ENCODE measurements around the gene RNF2. TPM values are rescaled to one million over a fixed set of nuclear protein-coding genes. Genes with fewer than 3 reads are reported as not detected.

RNF2 gene
- total and polyA plus RNA-seq, 2 of the 13 experiments (the other 11 are each of a cell fraction or from before 2014, with no cell fraction given), result 19.3 to 21.7 TPM

DNA sequence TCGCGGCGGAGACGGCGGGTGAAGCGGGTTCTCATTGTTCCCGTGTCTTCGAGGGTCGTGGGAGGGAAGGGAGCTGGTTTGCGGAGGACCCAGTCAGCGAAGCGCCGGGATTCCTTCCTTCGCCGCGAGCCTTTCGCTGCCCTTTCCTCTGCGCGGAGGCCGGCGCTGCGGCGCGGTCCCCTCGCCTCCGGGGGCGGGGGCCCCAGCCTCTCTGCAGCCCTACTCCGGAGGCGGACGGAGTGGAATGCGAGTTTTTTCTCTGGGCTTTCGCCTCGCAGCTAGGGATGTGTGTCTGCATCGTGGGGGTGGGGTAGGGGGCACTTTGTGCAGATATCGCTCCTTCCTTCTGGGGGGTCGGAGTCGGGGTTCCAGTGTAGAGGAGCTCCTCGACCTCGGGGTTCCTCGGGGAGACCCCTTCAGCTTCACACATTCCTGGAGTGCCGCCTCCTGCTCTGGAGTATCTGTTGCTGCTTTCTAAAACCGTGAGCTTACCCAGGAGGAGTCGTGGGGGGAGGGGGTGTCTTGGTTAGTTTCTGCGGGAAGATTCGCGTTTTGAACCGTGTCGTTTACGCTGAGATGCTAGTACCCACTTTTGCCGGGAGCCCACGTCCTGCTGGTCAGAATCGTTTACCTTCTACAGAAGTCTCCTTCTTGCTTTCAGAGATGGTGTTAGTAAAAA lies 595 bp downstream of the RNF2 start (continued):
- TF ChIP-seq PLSCR1 (CRISPR knock-in tag; IDR thresholded peaks at IDR 0.05; ENCODE audit: borderline replicate concordance) (no peak), PBX3 (CRISPR knock-in tag; IDR thresholded peaks at IDR 0.05; ENCODE audit: borderline replicate concordance) (no peak), NFAT5 (CRISPR knock-in tag; IDR thresholded peaks at IDR 0.05) (no peak), ZNF710 (CRISPR knock-in tag; IDR thresholded peaks at IDR 0.05; ENCODE audit: borderline replicate concordance) (no peak), MAZ (IDR thresholded peaks at IDR 0.05; ENCODE audit: borderline replicate concordance, low read depth, low read length) (0 out of 2 replicates have a peak, but pooled peaks have one; percentile 35), MAZ (CRISPR knock-in tag; IDR thresholded peaks at IDR 0.05; ENCODE audit: low read depth) (no peak), HMGXB3 (CRISPR knock-in tag; IDR thresholded peaks at IDR 0.05; ENCODE audit: borderline replicate concordance) (no peak), ZFAT (CRISPR knock-in tag; conservative IDR thresholded peaks at IDR 0.05) (no peak), NCOA1 (CRISPR knock-in tag; IDR thresholded peaks at IDR 0.05) (0 out of 2 replicates have a peak, but pooled peaks have one; percentile 19), ZSCAN29 (CRISPR knock-in tag; conservative IDR thresholded peaks at IDR 0.05) (peak; percentile 24; the same call in 1 of the 2 replicates), ETV5 (CRISPR knock-in tag; IDR thresholded peaks at IDR 0.05; ENCODE audit: borderline replicate concordance) (no peak), ZNF713 (CRISPR knock-in tag; IDR thresholded peaks at IDR 0.05) (no peak), BCL6 (CRISPR knock-in tag; IDR thresholded peaks at IDR 0.05) (no peak), MATR3 (CRISPR knock-in tag; IDR thresholded peaks at IDR 0.05) (no peak)

Data from HepG2 (cell line).